ENCODE measurements around the gene NNT.

GRCh38 chr5:43639566-43639965 is 36.6 kb downstream of the NNT start:
- no peak for TF ChIP-seq TAF7 (optimal IDR thresholded peaks at IDR 0.05; ENCODE audit: borderline replicate concordance, low read depth, low read length)
- no peak for TF ChIP-seq CTCF (IDR thresholded peaks at IDR 0.05; ENCODE audit: control extremely low read depth in 1 of 3, insufficient read depth in 1 of 3, low read depth in 1 of 3, low read length in 3 of 3)
- TF ChIP-seq EZH2 (IDR thresholded peaks at IDR 0.05; ENCODE audit: low read depth, low read length, severe bottlenecking) = no peak
- no peak for TF ChIP-seq POLR2AphosphoS5 (IDR thresholded peaks at IDR 0.05; ENCODE audit: low read depth, low read length)
- no peak for TF ChIP-seq MAFK (IDR thresholded peaks at IDR 0.05; ENCODE audit: low read depth, low read length)
- no peak for TF ChIP-seq SUZ12 (IDR thresholded peaks at IDR 0.05; ENCODE audit: low read length)
- TF ChIP-seq USF2 (IDR thresholded peaks at IDR 0.05; ENCODE audit: low read length) = no peak
- no peak for TF ChIP-seq GABPA (IDR thresholded peaks at IDR 0.05; ENCODE audit: borderline replicate concordance, insufficient read depth, low read length)
